NCI-H460 (cell line): ENCODE results near the gene ST6GALNAC3. TPM values are rescaled to one million over a fixed set of nuclear protein-coding genes. Genes with fewer than 3 reads are reported as not detected.

Experiments
- DNase-seq: peaks from one replicate; pipeline ENCODE4 v3.0.0-alpha.2; 2016; ENCODE audit warnings: low read depth; ENCODE audit errors: extremely low read depth
- total RNA-seq: library from RNA; depleted of rRNA; stranded (reverse); fragments of >200 nt; shearing (Covaris generic); gene quantifications from 2 replicates; pipeline ENCODE4 v1.2.3, GENCODE V29; 2014; rRNA removed

The ST6GALNAC3 gene
- total RNA-seq, 1 experiment from 2014 or later, result 0.67 TPM

DNA sequence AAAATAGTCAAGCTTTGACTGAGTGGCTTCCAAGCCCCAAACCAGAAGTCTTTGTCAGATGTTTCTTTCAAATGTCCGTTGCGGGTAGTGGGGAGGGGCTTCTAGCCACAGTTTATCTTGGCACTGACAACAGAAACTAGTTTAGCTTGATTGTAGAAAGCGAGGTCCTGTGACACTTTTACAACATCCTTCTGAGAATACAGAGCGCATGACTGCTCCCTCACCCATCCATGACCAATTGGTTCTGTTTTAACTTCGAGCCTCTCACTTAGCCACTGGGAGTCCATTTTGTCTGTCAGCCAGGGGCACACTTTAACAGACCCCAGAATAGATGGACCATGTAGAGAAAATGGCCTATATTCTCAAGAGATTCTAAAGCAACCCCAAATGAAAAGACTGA, 593.5 kb downstream of the ST6GALNAC3 start:
- DNase-seq, result no peak

DNA sequence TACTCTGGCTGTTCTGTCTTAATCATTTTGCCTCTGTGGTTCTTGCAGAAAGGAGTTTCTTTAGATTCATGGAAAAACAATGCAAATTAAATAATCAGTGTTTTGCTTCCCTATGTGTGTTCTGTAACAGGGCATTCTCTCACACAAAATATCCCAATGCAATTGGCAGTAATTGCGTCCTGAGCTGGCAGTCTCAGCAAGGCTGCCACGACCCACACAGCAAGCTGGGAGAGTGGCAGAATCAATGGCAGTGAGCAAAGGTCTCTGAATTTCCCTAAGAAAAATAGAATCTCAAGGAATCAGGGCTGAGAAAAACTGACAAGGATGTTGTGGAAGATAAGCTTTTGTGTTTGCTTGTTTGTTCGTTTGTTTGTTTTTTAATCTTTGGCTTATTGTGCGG, 594.6 kb downstream of the ST6GALNAC3 start:
- no peak for DNase-seq

GRCh38 chr1:76669624-76670315, 595.2 kb downstream of the ST6GALNAC3 start:
- DNase-seq, result no peak

- no peak for DNase-seq
Measured at GRCh38 chr1:76674689-76675210, 600.2 kb downstream of the ST6GALNAC3 start.

GRCh38 chr1:76677416-76678405, 603.2 kb downstream of the ST6GALNAC3 start:
- no peak for DNase-seq

DNA sequence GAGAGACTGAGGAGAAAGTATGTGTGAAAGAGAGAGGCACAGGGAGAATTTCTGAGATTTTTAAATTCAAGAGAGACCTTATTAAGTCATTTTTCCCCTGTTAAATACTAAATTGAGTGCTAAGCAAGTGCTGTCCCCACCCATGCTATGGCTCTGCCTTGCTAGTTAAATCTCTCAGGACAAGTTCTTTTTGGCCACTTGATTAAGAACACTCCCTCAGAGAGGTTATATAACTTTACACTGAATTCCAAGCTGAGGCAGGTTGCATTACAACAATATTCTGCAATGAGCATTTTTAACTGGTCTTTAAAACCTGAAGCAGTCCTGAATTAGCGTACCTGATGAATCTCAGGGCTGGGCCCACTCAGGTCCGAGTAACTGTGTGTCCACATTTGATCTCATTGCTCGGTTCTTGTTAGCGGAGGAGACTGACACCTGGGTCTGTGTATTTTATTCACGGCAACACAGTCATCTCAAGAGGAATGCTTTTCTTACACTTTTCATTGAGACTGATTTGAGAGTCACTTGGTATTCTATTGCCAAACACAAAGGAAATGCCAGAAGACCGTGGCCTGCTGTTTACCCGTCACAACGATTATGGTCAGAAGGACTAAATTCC, 605.1 kb downstream of the ST6GALNAC3 start:
- no peak for DNase-seq

- DNase-seq, result no peak
Measured at GRCh38 chr1:76680651-76681050, 606.1 kb downstream of the ST6GALNAC3 start.

DNA sequence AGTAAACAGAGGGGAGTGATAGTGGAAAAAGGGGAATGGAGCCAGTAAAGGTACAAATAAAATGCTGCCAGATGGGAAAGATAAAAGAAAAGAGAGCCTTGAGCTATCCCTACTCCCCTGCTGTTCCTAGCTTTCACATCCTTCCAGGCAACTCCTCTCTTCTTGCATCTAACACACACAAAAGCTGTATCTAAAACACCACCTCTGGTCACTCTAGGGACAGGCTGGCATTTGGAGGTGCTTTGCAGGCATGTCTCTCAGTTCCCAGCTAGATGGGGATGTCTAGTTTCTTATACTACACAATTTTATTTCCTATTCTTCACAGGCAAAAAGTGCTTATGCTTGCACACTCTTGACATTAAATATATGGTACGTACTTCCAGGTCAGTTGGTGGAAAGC, 607.6 kb downstream of the ST6GALNAC3 start:
- no peak for DNase-seq

Other genes starting within 250 kb of the ST6GALNAC3 start
- not detected in 2 replicates for gene ASB17, start 142.3 kb upstream of the ST6GALNAC3 start, total RNA-seq